H7 (cell line): ENCODE data around the gene CRHR1. TPM values are rescaled to one million over a fixed set of nuclear protein-coding genes. Genes with fewer than 3 reads are reported as not detected.

Source experiments
- DNase-seq: peaks from one replicate; pipeline ENCODE4 v3.0.0; 2012
- H3K27me3 ChIP-seq: 2 replicates; pipeline ENCODE4 v1.6.0; 2011; ENCODE audit warnings: mild to moderate bottlenecking, low read length; ENCODE audit not compliant: control insufficient read depth, insufficient read depth
- H3K36me3 ChIP-seq: replicated peaks from 2 replicates; pipeline ENCODE4 v1.5.1; 2011; ENCODE audit warnings: low read length; ENCODE audit not compliant: control insufficient read depth, insufficient read depth
- H3K4me3 ChIP-seq: 2 replicates; pipeline ENCODE4 v1.5.1; 2011; ENCODE audit warnings: low read depth, mild to moderate bottlenecking, control low read depth, low read length, moderate library complexity; ENCODE audit not compliant: insufficient read depth
- total RNA-seq: library from RNA; depleted of rRNA; stranded (reverse); fragments of >200 nt; shearing (Covaris generic); gene quantifications from 2 replicates; pipeline ENCODE4 v1.2.3, GENCODE V29; 2014

The CRHR1 gene
- total RNA-seq, 1 experiment from 2014 or later, result 0.14 TPM

GRCh38 chr17:45814622-45815606 is 30.8 kb downstream of the CRHR1 start:
- H3K27me3 ChIP-seq, result peaks cover 2% of the 10 kb centered on the region; the same call in 1 of the 2 replicates
- no peak overlapping the region for H3K4me3 ChIP-seq
- H3K36me3 ChIP-seq, result no peaks in the 10 kb centered on the region
- DNase-seq, result no peak

- DNase-seq, result no peak
- Histone ChIP-seq H3K4me3 (no peak overlapping the region), H3K36me3 (no peaks in the 10 kb centered on the region), H3K27me3 (peaks cover 2% of the 10 kb centered on the region; the same call in 1 of the 2 replicates)
These were observed 31.6 kb downstream of the CRHR1 start for GRCh38 chr17:45815752-45816151.

- Histone ChIP-seq H3K36me3 (no peaks in the 10 kb centered on the region), H3K27me3 (peaks cover 2% of the 10 kb centered on the region; the same call in 1 of the 2 replicates), H3K4me3 (no peak overlapping the region)
- DNase-seq, result no peak
These were observed 33.9 kb downstream of the CRHR1 start for GRCh38 chr17:45818041-45818440.

GRCh38 chr17:45818699-45819098 is 34.6 kb downstream of the CRHR1 start:
- Histone ChIP-seq H3K36me3 (no peaks in the 10 kb centered on the region), H3K27me3 (peaks cover 2% of the 10 kb centered on the region; the same call in 1 of the 2 replicates), H3K4me3 (no peak overlapping the region)
- no peak for DNase-seq

- Histone ChIP-seq H3K4me3 (no peak overlapping the region), H3K36me3 (no peaks in the 10 kb centered on the region), H3K27me3 (no peaks in the 10 kb centered on the region; the same call in 1 of the 2 replicates)
- DNase-seq, result no peak
These were observed 35.5 kb downstream of the CRHR1 start for GRCh38 chr17:45819632-45820031.

- no peak for DNase-seq
- no peaks in the 10 kb centered on the region for H3K36me3 ChIP-seq
- H3K27me3 ChIP-seq, result no peaks in the 10 kb centered on the region; the same call in 1 of the 2 replicates
- H3K4me3 ChIP-seq, result no peak overlapping the region
These were observed 36.1 kb downstream of the CRHR1 start for GRCh38 chr17:45820052-45820780.

GRCh38 chr17:45821147-45821546 is 37.0 kb downstream of the CRHR1 start:
- Histone ChIP-seq H3K4me3 (no peak overlapping the region), H3K36me3 (no peaks in the 10 kb centered on the region), H3K27me3 (no peaks in the 10 kb centered on the region)
- no peak for DNase-seq

- Histone ChIP-seq H3K27me3 (no peaks in the 10 kb centered on the region), H3K4me3 (no peak overlapping the region), H3K36me3 (no peaks in the 10 kb centered on the region)
- peak; percentile 68 for DNase-seq
These were observed 39.5 kb downstream of the CRHR1 start for GRCh38 chr17:45823598-45823997.

- Histone ChIP-seq H3K27me3 (no peaks in the 10 kb centered on the region), H3K36me3 (no peaks in the 10 kb centered on the region), H3K4me3 (no peak overlapping the region)
- DNase-seq, result peak; percentile 85
These were observed 40.4 kb downstream of the CRHR1 start for GRCh38 chr17:45824475-45824874.

GRCh38 chr17:45824901-45825492 is 40.9 kb downstream of the CRHR1 start:
- H3K4me3 ChIP-seq, result no peak overlapping the region
- no peak for DNase-seq
- H3K36me3 ChIP-seq, result no peaks in the 10 kb centered on the region
- no peaks in the 10 kb centered on the region for H3K27me3 ChIP-seq

- H3K27me3 ChIP-seq, result no peaks in the 10 kb centered on the region
- H3K4me3 ChIP-seq, result no peak overlapping the region
- no peak for DNase-seq
- H3K36me3 ChIP-seq, result no peaks in the 10 kb centered on the region
These were observed 41.7 kb downstream of the CRHR1 start for GRCh38 chr17:45825792-45826191.

- H3K4me3 ChIP-seq, result no peak overlapping the region
- no peaks in the 10 kb centered on the region for H3K27me3 ChIP-seq
- no peaks in the 10 kb centered on the region for H3K36me3 ChIP-seq
- no peak for DNase-seq
These were observed 42.9 kb downstream of the CRHR1 start for GRCh38 chr17:45826919-45827588.

GRCh38 chr17:45828171-45828570 is 44.1 kb downstream of the CRHR1 start:
- H3K27me3 ChIP-seq, result no peaks in the 10 kb centered on the region
- no peak overlapping the region for H3K4me3 ChIP-seq
- no peaks in the 10 kb centered on the region for H3K36me3 ChIP-seq
- DNase-seq, result no peak

GRCh38 chr17:45828582-45829133 is 44.5 kb downstream of the CRHR1 start:
- DNase-seq, result no peak
- Histone ChIP-seq H3K27me3 (no peaks in the 10 kb centered on the region), H3K4me3 (no peak overlapping the region), H3K36me3 (no peaks in the 10 kb centered on the region)
